Activated B cell treated with CpG ODN at 0.5 μM for 24 hours (primary cell): ENCODE data around the gene HSPE1. TPM values are rescaled to one million over a fixed set of nuclear protein-coding genes. Genes with fewer than 3 reads are reported as not detected.

Source experiments
- ATAC-seq: fragments of 200-7000 bp; cut with Tn5 transposase; one replicate; pipeline ENCODE4 v1.10.0; 2021; ENCODE audit warnings: low read depth, mild to moderate bottlenecking, moderate library complexity
- CTCF ChIA-PET: fragments of 350-600 bp; sonication (Branson Sonifier 250); formaldehyde crosslinking; loops from one replicate; lab custom pipeline; 2021; ENCODE audit warnings: antibody characterized with exemption; lab: Charles Lee
- POLR2A ChIA-PET: fragments of 350-600 bp; sonication (Branson Sonifier 250); formaldehyde crosslinking; loops from one replicate; lab custom pipeline; 2021; ENCODE audit warnings: antibody characterized with exemption; lab: Charles Lee
- DNase-seq: peaks from one replicate; pipeline ENCODE4 v3.0.0; 2022
- H3K27ac Mint-ChIP-seq: one replicate; pipeline ENCODE4 v1.8.0; 2020; ENCODE audit warnings: mixed read lengths
- H3K27me3 Mint-ChIP-seq: one replicate; pipeline ENCODE4 v1.8.0; 2021; ENCODE audit warnings: mixed read lengths
- H3K36me3 Mint-ChIP-seq: one replicate; pipeline ENCODE4 v1.8.0; 2021; ENCODE audit warnings: low read depth, mixed read lengths
- H3K4me1 Mint-ChIP-seq: one replicate; pipeline ENCODE4 v1.8.0; 2021; ENCODE audit warnings: mixed read lengths
- H3K4me3 Mint-ChIP-seq: one replicate; pipeline ENCODE4 v1.8.0; 2020; ENCODE audit warnings: mild to moderate bottlenecking, mixed read lengths
- H3K9me3 Mint-ChIP-seq: one replicate; pipeline ENCODE4 v1.8.0; 2020; ENCODE audit warnings: mixed read lengths
- CTCF ChIP-seq: fragments of 200-600 bp; IDR thresholded peaks from one replicate; pipeline ENCODE4 v1.8.0; 2022; ENCODE audit warnings: antibody characterized with exemption, mild to moderate bottlenecking
- intact Hi-C: fragments of 100-400 bp; cut with micrococcal nuclease; formaldehyde crosslinking; loops from one replicate; pipeline ENCODE4 v1.15.1; 2024
- total RNA-seq: library from RNA; stranded (reverse); gene quantifications from 2 replicates; pipeline ENCODE4 v1.2.3, GENCODE V29; 2022

HSPE1 gene
- total RNA-seq, 1 donor from 2014 or later: 108 TPM

GRCh38 chr2:197460649-197461048 lies 39.5 kb upstream of the HSPE1 start:
- DNase-seq: no peak
- H3K27me3 Mint-ChIP-seq: no peaks in the 10 kb centered on the region
- no peak overlapping the region for H3K4me3 Mint-ChIP-seq
- no peak overlapping the region for H3K27ac Mint-ChIP-seq
- peaks cover 50% of the 10 kb centered on the region for H3K36me3 Mint-ChIP-seq
- no peaks in the 10 kb centered on the region for H3K9me3 Mint-ChIP-seq
- no peak for TF ChIP-seq CTCF
- H3K4me1 Mint-ChIP-seq: peaks cover 16% of the 10 kb centered on the region
- intact Hi-C loops: no loop called here
- no peak for ATAC-seq
- ChIA-PET CTCF (no interaction called here), POLR2A (interaction anchor here (1.0 kb wide), 1 partner anchor 38 kb away, joined by 3 read pairs; no protein-coding TSS in a partner anchor)

- Mint-ChIP-seq H3K27ac (no peak overlapping the region), H3K27me3 (no peaks in the 10 kb centered on the region), H3K4me1 (peaks cover 13% of the 10 kb centered on the region), H3K4me3 (no peak overlapping the region), H3K9me3 (no peaks in the 10 kb centered on the region), H3K36me3 (peaks cover 51% of the 10 kb centered on the region)
- DNase-seq (no peak), ATAC-seq (no peak)
- ChIA-PET POLR2A (no interaction called here), CTCF (no interaction called here)
- TF ChIP-seq CTCF: no peak
- intact Hi-C loops: no loop called here
Measured at GRCh38 chr2:197461057-197461456, 39.1 kb upstream of the HSPE1 start.

- ChIA-PET CTCF (no interaction called here), POLR2A (interaction anchor here (0.6 to 2.0 kb wide), 4 partner anchors 29 to 54 kb away, joined by 3 to 6 read pairs (median 4); partner anchors contain the start of genes HSPD1 and SF3B1)
- Mint-ChIP-seq H3K4me1 (peaks cover 2% of the 10 kb centered on the region), H3K27ac (no peak overlapping the region), H3K9me3 (no peaks in the 10 kb centered on the region), H3K36me3 (peaks cover 72% of the 10 kb centered on the region), H3K27me3 (no peaks in the 10 kb centered on the region), H3K4me3 (no peak overlapping the region)
- TF ChIP-seq CTCF: no peak
- DNase-seq: no peak
- ATAC-seq: no peak
- intact Hi-C loops: no loop called here
Measured at GRCh38 chr2:197464175-197464574, 36.0 kb upstream of the HSPE1 start.

- intact Hi-C loops: loop anchor here (5.0 kb wide), 1 partner anchor 65 kb away; no protein-coding TSS in a partner anchor
- no peak for TF ChIP-seq CTCF
- Mint-ChIP-seq H3K27ac (no peak overlapping the region), H3K9me3 (no peaks in the 10 kb centered on the region), H3K4me3 (no peak overlapping the region), H3K27me3 (no peaks in the 10 kb centered on the region), H3K36me3 (peaks cover 72% of the 10 kb centered on the region), H3K4me1 (no peaks in the 10 kb centered on the region)
- CTCF ChIA-PET: no interaction called here
- POLR2A ChIA-PET: no interaction called here
- ATAC-seq (no peak), DNase-seq (no peak)
Measured at GRCh38 chr2:197472166-197472565, 28.0 kb upstream of the HSPE1 start.

GRCh38 chr2:197477797-197478196 lies 22.4 kb upstream of the HSPE1 start:
- POLR2A ChIA-PET: no interaction called here
- Mint-ChIP-seq H3K27ac (no peak overlapping the region), H3K36me3 (peaks cover 67% of the 10 kb centered on the region), H3K27me3 (no peaks in the 10 kb centered on the region), H3K4me3 (no peak overlapping the region), H3K4me1 (no peaks in the 10 kb centered on the region), H3K9me3 (no peaks in the 10 kb centered on the region)
- CTCF ChIA-PET: no interaction called here
- TF ChIP-seq CTCF: no peak
- intact Hi-C loops: loop anchor here (2.0 kb wide), 1 partner anchor 19 kb away; no protein-coding TSS in a partner anchor
- DNase-seq: no peak
- ATAC-seq: no peak
